GM18907 (cell line): ENCODE data around the gene STAG1.
"Not testable (repeated sequence)": the region's sequence is repeated elsewhere in the genome, so short reads cannot be mapped to it uniquely, and the experiment has no call there.

Source experiments
- ATAC-seq: cut with Tn5 transposase; IDR thresholded peaks from one replicate; pipeline ENCODE4 v1.9.1; 2021; ENCODE audit warnings: mild to moderate bottlenecking, moderate library complexity; ENCODE audit not compliant: unreplicated experiment

STAG1 gene

DNA sequence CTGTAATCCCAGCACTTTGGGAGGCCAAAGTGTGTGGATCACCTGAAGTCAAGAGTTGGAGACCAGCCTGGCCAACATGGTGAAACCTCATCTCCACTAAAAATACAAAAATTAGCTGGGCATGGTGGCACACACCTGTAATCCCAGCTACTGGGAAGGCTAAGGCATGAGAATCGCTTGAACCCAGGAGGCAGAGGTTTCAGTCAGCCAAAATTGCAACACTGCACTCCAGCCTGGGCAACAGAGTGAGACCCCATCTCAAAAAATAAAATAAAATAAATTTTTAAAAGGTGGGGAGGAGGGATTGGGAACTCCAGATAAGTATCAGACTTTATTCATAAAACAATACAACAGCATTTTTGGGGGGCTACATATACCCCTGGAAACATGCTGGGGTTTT, 42.4 kb downstream of the STAG1 start:
- not testable (repeated sequence) for ATAC-seq

- no peak for ATAC-seq
Measured at GRCh38 chr3:136708333-136708985, 43.7 kb downstream of the STAG1 start.

- no peak for ATAC-seq
Measured at GRCh38 chr3:136703429-136703828, 48.7 kb downstream of the STAG1 start.

DNA sequence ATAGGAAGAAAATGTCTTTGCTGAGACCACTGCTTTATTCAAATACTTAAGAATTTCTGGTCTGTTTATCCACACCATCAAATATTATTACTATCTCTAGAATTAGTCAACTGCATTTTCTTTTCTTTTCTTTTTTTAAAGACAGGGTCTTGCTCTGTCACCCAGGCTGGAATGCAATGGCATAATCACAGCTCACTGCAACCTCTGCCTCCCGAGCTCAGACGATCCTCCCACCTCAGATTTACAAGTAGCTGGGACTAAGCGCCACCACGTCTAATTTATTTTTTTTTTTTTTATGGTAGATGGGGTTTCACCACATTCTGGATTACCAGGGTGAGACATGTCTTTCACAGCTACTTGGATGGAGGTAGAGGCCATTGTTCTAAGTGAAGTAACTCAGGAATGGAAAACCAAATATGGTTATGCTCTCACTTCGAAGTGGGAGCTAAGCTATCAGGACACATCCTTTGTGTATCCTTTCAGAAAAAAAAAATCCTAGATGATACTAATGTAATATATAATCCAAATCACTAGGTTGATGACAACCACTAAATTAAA, 52.8 kb downstream of the STAG1 start:
- no peak for ATAC-seq

- ATAC-seq = no peak
Measured at GRCh38 chr3:136698361-136698760, 53.8 kb downstream of the STAG1 start.

- no peak for ATAC-seq
Measured at GRCh38 chr3:136696797-136697196, 55.4 kb downstream of the STAG1 start.

GRCh38 chr3:136694321-136694720, 57.9 kb downstream of the STAG1 start:
- no peak for ATAC-seq

DNA sequence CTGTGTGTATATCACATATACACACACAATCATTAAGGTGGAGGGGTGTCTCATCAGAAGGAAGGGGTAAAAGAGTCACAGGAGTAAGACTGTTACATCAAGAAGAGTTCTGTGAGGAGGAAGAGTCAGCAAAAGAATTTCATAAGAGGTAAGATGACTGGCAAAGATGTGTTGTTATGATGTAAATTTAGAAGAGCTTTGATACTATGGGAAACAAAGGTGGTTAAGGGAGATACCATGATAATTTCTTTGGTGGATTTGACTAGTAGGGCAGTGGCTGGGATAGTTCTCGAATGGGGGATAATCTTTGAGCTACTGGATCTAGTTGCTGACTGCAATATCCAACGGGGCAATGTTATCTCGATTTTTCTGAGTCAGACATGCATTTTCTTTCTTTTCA, 61.6 kb downstream of the STAG1 start:
- no peak for ATAC-seq

DNA sequence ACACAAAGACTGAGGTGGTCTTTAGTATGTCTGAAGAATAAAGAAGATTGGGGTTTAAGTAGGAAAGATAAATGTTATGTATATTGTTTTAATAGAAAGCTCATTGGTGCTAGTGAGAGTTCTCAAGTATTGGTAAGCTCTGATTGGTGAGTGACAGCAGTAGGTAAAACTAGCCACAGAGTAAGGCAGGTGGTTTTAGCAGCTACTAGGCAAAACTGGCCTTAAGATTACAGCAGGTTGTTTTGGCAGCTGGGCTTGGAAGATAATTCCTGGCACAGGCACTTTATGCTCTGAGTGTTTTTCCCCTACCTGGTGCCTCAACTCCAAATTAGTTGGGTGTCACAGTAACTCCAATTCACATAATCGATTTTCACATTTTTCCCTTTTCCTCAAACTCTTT, 66.3 kb downstream of the STAG1 start:
- ATAC-seq = no peak

- no peak for ATAC-seq
Measured at GRCh38 chr3:136682740-136683312, 69.4 kb downstream of the STAG1 start.

GRCh38 chr3:136678981-136679380, 73.2 kb downstream of the STAG1 start:
- ATAC-seq = no peak

DNA sequence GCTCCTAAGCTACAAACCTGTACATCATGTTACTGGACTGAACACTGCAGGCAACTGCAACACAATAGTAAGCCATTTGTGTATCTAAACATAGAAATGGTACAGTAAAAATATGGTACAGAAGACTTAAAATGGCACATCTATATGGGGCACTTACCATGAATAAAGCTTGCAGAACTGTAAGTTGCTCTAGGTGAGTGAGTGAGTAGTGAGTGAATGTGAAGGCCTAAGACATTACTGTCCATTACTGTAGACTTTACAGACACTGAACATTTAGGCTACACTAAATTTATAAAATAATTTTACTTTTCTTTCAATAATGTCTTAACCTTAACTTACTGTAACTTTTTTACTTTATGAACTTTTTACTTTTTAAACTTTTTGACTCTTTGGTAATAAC, 76.2 kb downstream of the STAG1 start:
- no peak for ATAC-seq

DNA sequence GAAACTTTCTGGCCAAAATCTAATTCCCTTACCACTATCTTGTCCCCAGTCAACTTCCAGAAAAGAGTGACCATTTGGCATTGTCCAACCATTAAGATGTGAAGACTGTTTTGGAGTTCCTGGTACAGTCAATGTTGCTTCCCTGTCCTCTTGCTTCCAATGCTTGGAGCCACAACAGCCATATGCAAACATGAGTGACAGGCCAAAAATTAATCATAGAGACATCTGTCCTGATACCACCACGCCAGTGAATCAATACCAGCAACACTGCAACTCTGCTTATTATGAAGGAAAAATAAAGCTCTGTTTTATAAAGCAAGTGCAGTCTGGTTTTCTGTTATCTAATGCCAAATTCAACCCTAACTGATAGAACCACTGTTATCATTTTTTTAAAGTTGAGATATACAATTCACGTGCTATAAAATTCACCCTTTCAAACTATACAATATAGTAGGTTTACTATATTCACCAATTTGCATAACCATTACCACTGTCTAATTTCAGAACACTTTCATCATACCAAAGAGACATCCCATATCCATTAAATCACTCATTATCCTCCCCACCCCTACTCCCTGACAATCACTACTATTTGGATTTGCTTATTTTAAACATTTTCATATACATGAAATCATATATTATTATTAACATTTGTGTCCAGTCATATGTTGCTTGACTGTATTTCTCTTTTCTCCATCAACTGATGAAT, 76.9 kb downstream of the STAG1 start:
- ATAC-seq = no peak

DNA sequence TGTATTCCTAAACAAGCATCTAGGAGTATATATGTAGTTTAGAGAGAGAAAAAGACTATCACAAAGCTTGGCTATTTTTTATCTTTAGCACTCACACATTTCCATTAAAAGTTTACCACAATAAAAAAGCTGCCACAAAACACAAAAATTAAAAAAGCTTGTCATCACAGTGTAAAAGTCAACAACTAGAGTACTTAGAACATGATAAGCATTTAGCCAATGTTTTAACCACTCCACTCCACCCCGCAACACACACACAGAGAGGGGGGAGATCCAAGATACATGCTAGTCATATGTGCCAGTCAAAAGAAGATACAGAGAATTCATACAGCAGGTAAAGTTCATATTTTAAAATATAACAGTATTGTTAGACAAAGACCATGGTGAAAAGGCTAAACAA, 79.7 kb downstream of the STAG1 start:
- no peak for ATAC-seq

- no peak for ATAC-seq
Measured at GRCh38 chr3:136671921-136672320, 80.3 kb downstream of the STAG1 start.

GRCh38 chr3:136670166-136670565, 82.0 kb downstream of the STAG1 start:
- ATAC-seq = no peak

DNA sequence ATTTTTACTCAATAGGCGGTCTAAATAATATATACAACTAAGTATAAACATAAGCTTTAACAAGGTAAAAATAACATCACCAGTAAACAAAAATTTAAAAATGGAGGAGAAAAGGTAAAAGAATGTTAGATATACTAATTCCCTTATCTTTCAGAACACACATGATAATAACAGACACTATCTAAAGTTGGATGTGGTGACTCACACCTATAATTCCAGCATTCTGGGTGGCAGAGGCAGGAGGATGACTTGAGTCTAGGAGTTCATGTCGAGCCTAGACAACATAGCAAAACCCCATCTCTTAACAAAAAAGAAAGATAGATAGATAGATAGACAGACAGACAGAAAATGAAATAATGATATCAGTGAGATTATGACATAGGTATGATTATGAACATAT, 85.1 kb downstream of the STAG1 start:
- no peak for ATAC-seq

DNA sequence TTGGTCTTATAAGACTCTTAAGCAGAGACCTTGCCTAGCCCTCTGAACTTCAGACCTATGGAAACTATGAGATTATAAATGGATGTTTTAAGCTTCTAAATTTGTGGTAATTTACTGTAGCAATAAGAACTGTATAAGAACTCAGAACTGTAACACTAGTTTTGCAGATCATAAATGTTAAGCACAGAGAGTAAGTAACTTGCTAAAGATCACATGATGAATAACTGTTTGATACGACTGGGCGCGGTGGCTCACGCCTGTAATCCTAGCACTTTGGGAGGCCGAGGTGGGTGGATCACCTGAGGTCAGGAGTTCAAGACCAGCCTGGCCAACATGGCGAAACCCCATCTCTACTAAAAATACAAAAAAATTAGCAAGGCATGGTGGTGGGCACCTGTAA, 85.9 kb downstream of the STAG1 start:
- not testable (repeated sequence) for ATAC-seq

DNA sequence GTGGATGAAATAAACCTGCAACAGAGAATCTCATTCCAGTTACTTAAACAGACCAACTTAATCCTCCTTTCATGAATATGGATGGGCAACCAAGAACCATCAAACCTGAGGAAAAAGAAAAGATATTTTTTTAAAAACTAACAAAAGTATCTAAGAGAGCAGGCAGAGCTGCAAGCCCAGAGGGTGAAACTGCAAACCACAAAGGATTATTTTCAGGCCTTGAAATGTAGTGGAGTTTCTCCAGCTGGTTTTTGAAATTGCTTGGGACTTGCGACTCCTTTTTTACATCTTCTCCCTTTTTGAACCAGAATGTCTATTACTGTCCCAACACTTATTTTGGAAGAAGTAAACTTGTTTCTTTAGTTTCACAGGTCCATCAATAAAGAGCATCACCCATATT, 87.4 kb downstream of the STAG1 start:
- no peak for ATAC-seq

DNA sequence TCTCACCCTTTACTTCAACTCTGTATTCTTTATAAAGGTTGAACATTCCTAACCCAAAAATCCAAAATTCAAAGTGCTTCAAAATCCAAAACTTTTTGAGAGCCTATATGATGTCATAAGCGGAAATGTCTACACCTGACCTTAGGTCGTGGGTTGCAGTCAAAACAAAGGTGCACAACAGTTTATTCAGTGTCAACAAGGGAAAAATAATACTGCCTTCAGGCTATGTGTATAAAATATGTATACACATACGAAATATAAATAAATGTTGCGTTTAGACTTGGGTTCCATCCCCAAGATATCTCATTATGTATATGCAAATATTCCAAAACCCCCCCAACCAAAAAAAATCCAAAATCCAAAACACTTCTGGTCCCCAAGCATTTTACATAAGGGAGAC, 90.9 kb downstream of the STAG1 start:
- no peak for ATAC-seq

DNA sequence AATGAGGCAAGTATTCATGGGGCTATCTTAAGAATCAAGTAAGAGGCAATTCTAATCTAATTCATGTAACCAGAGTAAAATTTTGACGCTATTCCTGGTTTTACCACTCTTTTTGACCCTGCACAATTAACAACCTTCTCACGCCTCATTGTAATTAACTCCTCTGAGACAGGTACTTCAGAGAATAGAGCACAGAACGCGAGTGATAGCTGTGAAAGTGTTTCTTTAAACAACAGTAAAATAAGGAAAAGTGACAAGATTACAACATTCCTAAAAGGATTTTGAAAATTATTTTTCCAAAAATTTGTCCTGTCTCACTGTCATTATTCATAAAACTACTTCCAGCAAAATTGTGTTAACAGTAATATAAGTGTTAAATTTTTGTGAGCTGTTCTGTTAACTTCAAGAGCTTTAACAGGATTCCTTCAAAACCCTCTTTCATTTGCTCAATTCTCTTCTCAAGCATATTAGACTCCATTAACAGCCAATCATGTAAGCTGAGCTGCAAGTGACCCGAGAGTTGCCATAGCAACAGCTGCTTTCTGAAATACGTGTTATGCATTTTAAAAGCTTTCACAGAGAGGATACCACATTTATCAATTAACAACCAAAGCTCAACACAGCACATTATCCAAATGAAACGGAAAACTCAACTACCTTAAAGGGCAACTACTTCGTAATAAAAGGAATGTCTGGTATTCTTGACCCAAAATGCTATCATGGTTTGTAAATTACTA, 93.1 kb downstream of the STAG1 start:
- no peak for ATAC-seq
